Measurements from ENCODE around the gene ZNF473. TPM values are rescaled to one million over a fixed set of nuclear protein-coding genes. Genes with fewer than 3 reads are reported as not detected.
"Not testable (repeated sequence)": the region's sequence is repeated elsewhere in the genome, so short reads cannot be mapped to it uniquely, and the experiment has no call there.

Gene ZNF473
- total RNA-seq, 4 donors from 2014 or later: 3.6 to 14.9 (median 4.5) TPM

DNA sequence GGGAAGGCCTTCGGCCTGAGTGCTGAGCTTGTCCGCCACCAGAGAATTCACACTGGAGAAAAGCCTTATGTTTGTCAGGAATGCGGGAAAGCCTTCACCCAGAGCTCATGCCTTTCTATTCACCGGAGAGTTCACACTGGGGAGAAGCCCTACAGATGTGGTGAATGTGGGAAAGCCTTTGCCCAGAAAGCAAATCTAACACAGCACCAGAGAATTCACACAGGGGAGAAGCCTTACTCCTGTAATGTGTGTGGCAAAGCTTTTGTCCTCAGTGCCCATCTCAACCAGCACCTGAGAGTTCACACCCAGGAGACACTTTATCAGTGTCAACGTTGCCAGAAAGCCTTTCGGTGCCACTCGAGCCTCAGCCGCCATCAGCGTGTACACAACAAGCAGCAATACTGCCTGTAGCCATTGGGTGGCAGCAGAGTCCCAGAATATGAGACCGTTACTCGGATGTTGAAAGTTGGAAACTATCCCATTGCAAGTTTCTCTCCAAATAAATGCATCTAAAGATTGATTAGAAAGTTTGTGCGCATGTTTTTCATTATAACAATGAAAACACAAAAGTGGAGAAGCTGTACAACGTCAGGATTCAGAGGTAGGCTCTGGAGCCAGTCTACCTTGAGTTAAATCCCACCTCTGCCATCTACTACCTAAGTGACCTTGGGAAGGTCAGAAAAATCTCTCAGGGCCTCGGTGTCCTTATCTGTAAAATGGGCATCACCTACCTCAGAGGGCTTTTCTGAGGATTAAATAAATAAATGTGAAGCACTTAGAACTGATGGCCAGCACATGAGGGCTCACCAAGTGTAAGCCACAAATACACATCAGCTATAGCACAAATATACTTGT, 21.1 kb downstream of the ZNF473 start:
- H3K27ac ChIP-seq: no peak overlapping the region
- TF ChIP-seq POLR2A (IDR thresholded peaks at IDR 0.05): no peak
- TF ChIP-seq, protein P1, sequence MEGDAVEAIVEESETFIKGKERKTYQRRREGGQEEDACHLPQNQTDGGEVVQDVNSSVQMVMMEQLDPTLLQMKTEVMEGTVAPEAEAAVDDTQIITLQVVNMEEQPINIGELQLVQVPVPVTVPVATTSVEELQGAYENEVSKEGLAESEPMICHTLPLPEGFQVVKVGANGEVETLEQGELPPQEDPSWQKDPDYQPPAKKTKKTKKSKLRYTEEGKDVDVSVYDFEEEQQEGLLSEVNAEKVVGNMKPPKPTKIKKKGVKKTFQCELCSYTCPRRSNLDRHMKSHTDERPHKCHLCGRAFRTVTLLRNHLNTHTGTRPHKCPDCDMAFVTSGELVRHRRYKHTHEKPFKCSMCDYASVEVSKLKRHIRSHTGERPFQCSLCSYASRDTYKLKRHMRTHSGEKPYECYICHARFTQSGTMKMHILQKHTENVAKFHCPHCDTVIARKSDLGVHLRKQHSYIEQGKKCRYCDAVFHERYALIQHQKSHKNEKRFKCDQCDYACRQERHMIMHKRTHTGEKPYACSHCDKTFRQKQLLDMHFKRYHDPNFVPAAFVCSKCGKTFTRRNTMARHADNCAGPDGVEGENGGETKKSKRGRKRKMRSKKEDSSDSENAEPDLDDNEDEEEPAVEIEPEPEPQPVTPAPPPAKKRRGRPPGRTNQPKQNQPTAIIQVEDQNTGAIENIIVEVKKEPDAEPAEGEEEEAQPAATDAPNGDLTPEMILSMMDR (IDR thresholded peaks at IDR 0.05): peak; percentile 27 to 59 (median 52)
- WGBS, 2 donors: 61 to 79% methylated on average over 12 to 13 of the region's 14 CpGs
- H3K36me3 ChIP-seq: peaks cover 36 to 54% (median 41%) of the 10 kb centered on the region in 3 donors
- no peaks in the 10 kb centered on the region for H3K27me3 ChIP-seq
- no peak for DNase-seq
- H3K9me3 ChIP-seq: peaks cover 0 to 47% (median 39%) of the 10 kb centered on the region in 3 donors
- H3K4me1 ChIP-seq: peaks cover 4 to 19% (median 12%) of the 10 kb centered on the region in 3 donors
- H3K4me3 ChIP-seq: no peak overlapping the region
- intact Hi-C loops (cut with DNase I): no loop called here

DNA sequence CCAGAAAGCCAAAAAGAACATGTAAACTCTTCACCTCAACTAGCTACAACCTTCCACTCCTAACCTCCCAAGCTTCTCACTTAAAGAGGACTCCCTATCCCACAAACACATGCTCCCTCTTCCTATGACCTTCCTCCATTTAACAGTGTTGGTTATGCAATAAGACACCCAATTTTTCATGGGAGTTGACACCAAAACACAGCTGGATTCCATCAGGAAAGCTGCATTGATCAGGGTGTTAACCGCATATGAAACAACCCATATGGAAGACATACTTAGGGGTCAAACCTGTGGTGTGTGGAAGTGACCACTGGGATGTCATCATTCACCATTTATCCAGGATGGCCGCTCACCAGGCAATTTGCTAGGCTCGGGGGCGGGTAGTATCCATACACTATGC, 21.9 kb downstream of the ZNF473 start:
- 75 to 92% methylated on average over 4 of the region's 4 CpGs for WGBS, 2 donors
- H3K4me3 ChIP-seq: no peak overlapping the region
- H3K36me3 ChIP-seq: peaks cover 28 to 46% (median 34%) of the 10 kb centered on the region in 3 donors
- H3K4me1 ChIP-seq: peaks cover 4 to 19% (median 12%) of the 10 kb centered on the region in 3 donors
- DNase-seq: no peak
- H3K27me3 ChIP-seq: no peaks in the 10 kb centered on the region
- intact Hi-C loops (cut with DNase I): no loop called here
- H3K9me3 ChIP-seq: peaks cover 0 to 47% (median 39%) of the 10 kb centered on the region in 3 donors
- H3K27ac ChIP-seq: no peak overlapping the region
- TF ChIP-seq POLR2A (IDR thresholded peaks at IDR 0.05): no peak
- TF ChIP-seq, protein P1 (IDR thresholded peaks at IDR 0.05): no peak

DNA sequence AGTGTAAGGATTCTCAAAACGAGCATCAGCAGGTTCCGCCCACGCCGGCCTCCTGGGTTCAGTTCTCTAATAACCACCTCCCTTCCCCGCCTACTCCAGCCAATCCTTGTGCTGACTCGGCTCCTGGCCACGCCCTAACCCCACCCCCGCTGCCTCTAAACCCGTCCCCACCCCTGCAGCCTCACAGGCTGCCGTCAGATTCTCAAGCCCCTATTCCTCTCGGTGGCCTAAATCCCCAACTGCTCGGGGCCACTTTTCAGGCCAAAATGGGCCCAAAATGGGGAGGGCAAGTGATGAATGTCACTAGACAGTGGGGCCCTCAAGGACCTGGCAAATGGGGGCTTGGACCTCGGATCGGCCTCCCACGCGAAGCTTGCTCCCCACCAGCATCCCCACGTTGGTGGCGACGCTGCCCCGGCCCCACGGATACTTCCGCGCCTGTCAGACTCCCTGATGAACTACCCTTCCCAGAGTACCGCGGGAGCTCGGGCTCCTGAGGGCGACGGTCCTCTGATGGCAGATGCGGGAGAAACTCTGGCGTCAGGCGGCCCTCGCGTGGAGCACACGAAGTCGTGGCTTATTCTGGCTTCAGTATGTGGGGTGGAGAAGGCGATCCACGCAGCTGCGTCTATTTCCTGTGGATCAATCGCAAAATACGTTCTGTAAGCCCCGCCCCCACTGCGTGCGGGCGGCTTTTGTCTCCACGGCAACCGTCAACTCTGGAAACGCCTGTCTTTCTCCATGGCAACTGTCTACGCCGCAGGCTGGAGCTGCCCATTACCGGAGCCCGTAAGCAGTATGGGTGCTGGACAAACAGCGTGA, 24.8 kb downstream of the ZNF473 start:
- intact Hi-C loops (cut with DNase I): no loop called here
- TF ChIP-seq POLR2A (IDR thresholded peaks at IDR 0.05): no peak
- TF ChIP-seq, protein P1 (IDR thresholded peaks at IDR 0.05): no peak
- peaks cover 0 to 19% (median 16%) of the 10 kb centered on the region in 3 donors for H3K9me3 ChIP-seq

DNA sequence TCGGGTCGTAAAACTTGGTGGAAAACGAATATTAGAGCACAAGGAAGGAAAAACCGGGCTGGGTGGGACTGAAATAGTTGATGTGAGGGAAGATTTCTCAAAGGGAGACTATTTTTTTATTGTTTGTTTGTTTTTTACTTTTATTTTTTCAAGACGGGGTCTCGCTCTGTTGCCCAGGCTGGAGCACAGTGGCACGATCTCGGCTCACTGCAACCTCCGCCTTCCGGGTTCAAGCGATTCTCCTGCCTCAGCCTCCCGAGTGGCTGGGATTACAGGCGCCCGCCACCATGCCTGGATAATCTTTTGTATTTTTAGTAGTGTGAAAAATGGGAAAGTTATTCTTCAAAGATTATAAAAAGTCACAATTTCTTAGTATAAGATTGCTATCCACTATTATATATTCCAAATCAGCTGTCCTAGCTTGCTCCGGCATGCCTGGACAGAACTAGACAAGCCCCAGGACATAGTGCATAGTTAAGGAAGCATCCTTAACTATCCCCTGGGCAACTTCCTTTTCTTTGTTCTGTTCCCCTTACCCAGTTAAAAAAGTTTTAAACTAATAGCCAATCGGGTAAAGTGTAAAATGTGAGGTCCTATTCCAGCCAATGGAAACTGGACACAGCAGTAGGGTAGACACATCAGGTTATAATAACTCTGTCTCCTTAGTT, 25.6 kb downstream of the ZNF473 start:
- Histone ChIP-seq H3K4me3 (peak overlapping the region; percentile 22 to 69 (median 48)), H3K27ac (peak overlapping the region in 2 of 4 donors; percentile 46 to 80), H3K4me1 (peaks cover 4 to 19% (median 12%) of the 10 kb centered on the region in 3 donors), H3K9me3 (peaks cover 0 to 11% (median 9%) of the 10 kb centered on the region in 3 donors)
- intact Hi-C loops (cut with DNase I); H3K27me3 ChIP-seq; H3K36me3 ChIP-seq; DNase-seq: not testable (repeated sequence)
- 36 to 38% methylated on average over 16 of the region's 16 CpGs for WGBS, 2 donors

More for the DNA sequence above, 24.8 kb downstream of the ZNF473 start:
- 3 to 4% methylated on average over 21 to 29 of the region's 52 CpGs for WGBS, 2 donors
- Histone ChIP-seq H3K4me1 (peaks cover 4 to 19% (median 12%) of the 10 kb centered on the region in 3 donors), H3K36me3 (peaks cover 4 to 16% (median 6%) of the 10 kb centered on the region in 3 donors), H3K27ac (peak overlapping the region in 3 of 4 donors; percentile 46 to 80 (median 79)), H3K4me3 (peak overlapping the region; percentile 22 to 69 (median 48)), H3K27me3 (no peaks in the 10 kb centered on the region)
- DNase-seq: peak; percentile 11

DNA sequence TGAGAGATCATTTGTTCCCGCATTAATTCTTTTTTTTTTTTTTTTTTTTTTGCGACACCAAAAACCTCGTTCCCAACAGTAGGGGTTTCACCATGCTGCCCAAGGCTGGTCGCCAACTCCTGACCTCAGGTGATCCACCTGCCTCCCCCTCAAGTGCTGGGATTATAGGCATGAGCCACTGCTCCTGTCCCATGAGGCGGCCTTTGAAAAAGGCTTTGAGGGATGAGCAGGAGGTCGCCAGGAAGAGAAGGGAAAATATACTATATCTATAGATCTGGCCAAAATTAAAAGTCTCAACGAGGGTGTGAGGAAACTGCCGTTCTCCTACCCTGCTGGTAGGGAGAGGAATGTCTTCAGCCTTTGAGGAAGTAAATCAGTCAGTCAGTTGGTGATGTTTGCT, 26.2 kb downstream of the ZNF473 start:
- DNase-seq: no peak
- WGBS, 2 donors: 81 to 82% methylated on average over 6 to 7 of the region's 8 CpGs
- Histone ChIP-seq H3K4me1 (peaks cover 4 to 19% (median 12%) of the 10 kb centered on the region in 3 donors), H3K9me3 (peaks cover 0 to 6% (median 3%) of the 10 kb centered on the region in 3 donors), H3K27me3 (no peaks in the 10 kb centered on the region), H3K27ac (no peak overlapping the region), H3K4me3 (no peak overlapping the region), H3K36me3 (peaks cover 0 to 3% (median 0%) of the 10 kb centered on the region in 3 donors)
- intact Hi-C loops (cut with DNase I): no loop called here
- TF ChIP-seq, protein P1 (IDR thresholded peaks at IDR 0.05): no peak
- TF ChIP-seq POLR2A (IDR thresholded peaks at IDR 0.05): no peak

Data from esophagus squamous epithelium (tissue), 5 donors.